Tibial artery (tissue), 4 donors: ENCODE measurements around the gene MAPK12.

Source experiments
- DNase-seq, 2 donors: peaks; one replicate each; pipeline ENCODE4 v3.0.0-alpha.2; 2019
- H3K27ac ChIP-seq, 2 donors: fragments of 200-600 bp; sonication (generic) in 1 of 2; 1 replicate in 1 of 2; 2 replicates in 1 of 2; pipeline ENCODE4 v1.5.1; 2018 to 2019; ENCODE audit warnings: mild to moderate bottlenecking in 1 of 2
- H3K27me3 ChIP-seq, 2 donors: fragments of 200-600 bp; sonication (generic) in 1 of 2; one replicate each; pipeline versions ENCODE4 v1.5.1 to v1.6.0; 2016 to 2019
- H3K36me3 ChIP-seq, 3 donors: fragments of 200-600 bp; sonication (generic) in 2 of 3; one replicate each; pipeline ENCODE4 v1.5.1; 2016 to 2019; ENCODE audit warnings: mild to moderate bottlenecking in 2 of 3
- H3K4me1 ChIP-seq, 4 donors: fragments of 200-600 bp; sonication (generic) in 2 of 4; 1 replicate in 3 of 4; 2 replicates in 1 of 4; pipeline ENCODE4 v1.5.1; 2016 to 2019
- H3K4me3 ChIP-seq, 2 donors: fragments of 200-600 bp; sonication (generic) in 1 of 2; 1 replicate in 1 of 2; 2 replicates in 1 of 2; pipeline ENCODE4 v1.5.1; 2018 to 2019; ENCODE audit warnings: mild to moderate bottlenecking in 2 of 2
- H3K9me3 ChIP-seq, 3 donors: fragments of 200-600 bp; sonication (generic) in 1 of 3; one replicate each; pipeline ENCODE4 v1.5.1; 2016 to 2019
- CTCF ChIP-seq, 2 experiments: fragments of 200-600 bp in 1 of 2; fragments of 450-650 bp in 1 of 2; IDR thresholded peaks; one replicate each; pipeline ENCODE4 v1.5.1; 2017 to 2019; ENCODE audit warnings: antibody characterized with exemption in 2 of 2, mild to moderate bottlenecking in 1 of 2, moderate library complexity in 1 of 2
- intact Hi-C: fragments of 100-400 bp; cut with DNase I; formaldehyde crosslinking; loops from one replicate; pipeline ENCODE4 v1.15.0; 2023; ENCODE audit warnings: low total_unique reads

The MAPK12 gene

GRCh38 chr22:50267591-50268390 lies 6.3 kb upstream of the MAPK12 start:
- H3K27ac ChIP-seq = peak overlapping the region in 1 of 2 donors; percentile 10
- peak in 1 of 2 donors; percentile 77 for DNase-seq

GRCh38 chr22:50266994-50267393 lies 5.5 kb upstream of the MAPK12 start:
- DNase-seq = no peak
- Histone ChIP-seq H3K4me3 (peak overlapping the region; percentile 29 to 48), H3K9me3 (no peaks in the 10 kb centered on the region), H3K36me3 (no peaks in the 10 kb centered on the region), H3K27me3 (peaks cover 4 to 41% of the 10 kb centered on the region in 2 donors), H3K4me1 (peaks cover 0 to 57% (median 45%) of the 10 kb centered on the region in 4 donors), H3K27ac (no peak overlapping the region)
- no peak for TF ChIP-seq CTCF (IDR thresholded peaks at IDR 0.05)
- intact Hi-C loops = no loop called here

More at GRCh38 chr22:50267591-50268390, 6.3 kb upstream of the MAPK12 start:
- peak in 1 of 2 experiments; percentile 23 for TF ChIP-seq CTCF (IDR thresholded peaks at IDR 0.05)
- intact Hi-C loops = no loop called here
- H3K4me1 ChIP-seq = peaks cover 0 to 54% (median 47%) of the 10 kb centered on the region in 4 donors
- H3K36me3 ChIP-seq = no peaks in the 10 kb centered on the region
- H3K27me3 ChIP-seq = peaks cover 4 to 39% of the 10 kb centered on the region in 2 donors
- H3K9me3 ChIP-seq = no peaks in the 10 kb centered on the region
- H3K4me3 ChIP-seq = peak overlapping the region; percentile 29 to 48

GRCh38 chr22:50264946-50265669 lies 3.6 kb upstream of the MAPK12 start:
- H3K4me1 ChIP-seq = peaks cover 0 to 55% (median 39%) of the 10 kb centered on the region in 4 donors
- no peaks in the 10 kb centered on the region for H3K9me3 ChIP-seq
- H3K36me3 ChIP-seq = no peaks in the 10 kb centered on the region
- no peak for DNase-seq
- no peak for TF ChIP-seq CTCF (IDR thresholded peaks at IDR 0.05)
- peaks cover 0 to 47% of the 10 kb centered on the region in 2 donors for H3K27me3 ChIP-seq
- no peak overlapping the region for H3K4me3 ChIP-seq
- intact Hi-C loops = no loop called here
- no peak overlapping the region for H3K27ac ChIP-seq

- intact Hi-C loops = no loop called here
- Histone ChIP-seq H3K36me3 (no peaks in the 10 kb centered on the region), H3K27ac (no peak overlapping the region), H3K9me3 (no peaks in the 10 kb centered on the region), H3K4me1 (peaks cover 0 to 47% (median 31%) of the 10 kb centered on the region in 4 donors), H3K4me3 (no peak overlapping the region), H3K27me3 (peaks cover 0 to 55% of the 10 kb centered on the region in 2 donors)
- no peak for DNase-seq
- no peak for TF ChIP-seq CTCF (IDR thresholded peaks at IDR 0.05)
These were observed 2.7 kb upstream of the MAPK12 start for GRCh38 chr22:50264104-50264745.

GRCh38 chr22:50262973-50263617 lies 1.6 kb upstream of the MAPK12 start:
- intact Hi-C loops = no loop called here

More at GRCh38 chr22:50262973-50263617, 1.6 kb upstream of the MAPK12 start:
- Histone ChIP-seq H3K27ac (no peak overlapping the region), H3K9me3 (no peaks in the 10 kb centered on the region), H3K4me3 (no peak overlapping the region), H3K36me3 (no peaks in the 10 kb centered on the region), H3K27me3 (peaks cover 0 to 67% of the 10 kb centered on the region in 2 donors), H3K4me1 (peaks cover 0 to 35% (median 25%) of the 10 kb centered on the region in 4 donors)
- TF ChIP-seq CTCF (IDR thresholded peaks at IDR 0.05) = no peak
- DNase-seq = no peak
